DND-41 (cell line): ENCODE measurements around the gene SCGB3A2.

ENCODE experiments used
- ATAC-seq: fragments of 200-7000 bp; cut with Tn5 transposase; 3 replicates; pipeline ENCODE4 v1.9.1; 2021; ENCODE audit warnings: low read depth; ENCODE audit not compliant: insufficient read depth
- DNase-seq: peaks from one replicate; pipeline ENCODE4 v3.0.0-alpha.2; 2020
- H2AFZ ChIP-seq: 2 replicates; pipeline ENCODE4 v1.6.0; 2012; ENCODE audit warnings: low read depth, low read length
- H3K27ac ChIP-seq: 2 replicates; pipeline ENCODE4 v1.5.1; 2012; ENCODE audit warnings: low read length, inconsistent platforms
- H3K27me3 ChIP-seq: fragments of 200-600 bp; sonication (generic); 2 replicates; pipeline ENCODE4 v1.6.0; 2012; ENCODE audit warnings: low read length, mild to moderate bottlenecking, inconsistent platforms; ENCODE audit not compliant: insufficient read depth, poor library complexity
- H3K36me3 ChIP-seq: 2 replicates; pipeline ENCODE4 v1.5.1; 2012; ENCODE audit warnings: low read length, inconsistent platforms; ENCODE audit not compliant: insufficient read depth
- H3K4me1 ChIP-seq: 2 replicates; pipeline ENCODE4 v1.5.1; 2012; ENCODE audit warnings: mild to moderate bottlenecking, low read length; ENCODE audit not compliant: insufficient read depth
- H3K4me2 ChIP-seq: 2 replicates; pipeline ENCODE4 v1.6.0; 2012; ENCODE audit warnings: mild to moderate bottlenecking, moderate library complexity, low read length, inconsistent platforms; ENCODE audit not compliant: insufficient read depth
- H3K4me3 ChIP-seq, 2 experiments: fragments of 200-600 bp in 1 of 2; shearing (Covaris generic) in 1 of 2; 2 replicates each; pipeline ENCODE4 v1.5.1; 2012 to 2016; ENCODE audit warnings: inconsistent platforms in 2 of 2, low read length in 2 of 2, mild to moderate bottlenecking in 2 of 2, low read depth in 1 of 2, moderate library complexity in 1 of 2
- H3K79me2 ChIP-seq: 2 replicates; pipeline ENCODE4 v1.6.0; 2012; ENCODE audit warnings: low read length, inconsistent platforms; ENCODE audit not compliant: insufficient read depth
- H3K9ac ChIP-seq: 2 replicates; pipeline ENCODE4 v1.6.0; 2012; ENCODE audit warnings: low read depth, mild to moderate bottlenecking, inconsistent platforms, low read length, moderate library complexity
- H3K9me3 ChIP-seq: 2 replicates; pipeline ENCODE4 v1.5.1; 2012; ENCODE audit warnings: low read length, moderate library complexity, mild to moderate bottlenecking, inconsistent platforms; ENCODE audit not compliant: insufficient read depth, severe bottlenecking
- H4K20me1 ChIP-seq: 2 replicates; pipeline ENCODE4 v1.6.0; 2012; ENCODE audit warnings: low read length; ENCODE audit not compliant: insufficient read depth
- EZH2 ChIP-seq: IDR thresholded peaks from 3 replicates; pipeline ENCODE4 v1.6.1; 2012; ENCODE audit warnings: borderline replicate concordance, low read depth, mild to moderate bottlenecking, moderate library complexity, low read length, inconsistent platforms; ENCODE audit not compliant: severe bottlenecking
- TF ChIP-seq, protein P1 (sequence below): IDR thresholded peaks from 2 replicates; pipeline ENCODE4 v1.5.1; 2012; ENCODE audit warnings: borderline replicate concordance, low read length, moderate library complexity, mild to moderate bottlenecking; ENCODE audit not compliant: poor library complexity, severe bottlenecking; ENCODE audit errors: extremely low read depth

SCGB3A2 gene

GRCh38 chr5:147930769-147931168, 52.3 kb downstream of the SCGB3A2 start:
- Histone ChIP-seq H3K27ac (no peak overlapping the region), H3K36me3 (no peaks in the 10 kb centered on the region), H3K4me2 (no peak overlapping the region), H2AFZ (no peak overlapping the region), H3K79me2 (no peaks in the 10 kb centered on the region), H3K9me3 (no peaks in the 10 kb centered on the region), H3K4me3 (no peak overlapping the region), H3K27me3 (peaks cover 2% of the 10 kb centered on the region), H3K4me1 (no peaks in the 10 kb centered on the region), H3K9ac (no peak overlapping the region), H4K20me1 (no peaks in the 10 kb centered on the region)
- ATAC-seq (no peak), DNase-seq (no peak)
- TF ChIP-seq EZH2: no peak
- TF ChIP-seq, protein P1, sequence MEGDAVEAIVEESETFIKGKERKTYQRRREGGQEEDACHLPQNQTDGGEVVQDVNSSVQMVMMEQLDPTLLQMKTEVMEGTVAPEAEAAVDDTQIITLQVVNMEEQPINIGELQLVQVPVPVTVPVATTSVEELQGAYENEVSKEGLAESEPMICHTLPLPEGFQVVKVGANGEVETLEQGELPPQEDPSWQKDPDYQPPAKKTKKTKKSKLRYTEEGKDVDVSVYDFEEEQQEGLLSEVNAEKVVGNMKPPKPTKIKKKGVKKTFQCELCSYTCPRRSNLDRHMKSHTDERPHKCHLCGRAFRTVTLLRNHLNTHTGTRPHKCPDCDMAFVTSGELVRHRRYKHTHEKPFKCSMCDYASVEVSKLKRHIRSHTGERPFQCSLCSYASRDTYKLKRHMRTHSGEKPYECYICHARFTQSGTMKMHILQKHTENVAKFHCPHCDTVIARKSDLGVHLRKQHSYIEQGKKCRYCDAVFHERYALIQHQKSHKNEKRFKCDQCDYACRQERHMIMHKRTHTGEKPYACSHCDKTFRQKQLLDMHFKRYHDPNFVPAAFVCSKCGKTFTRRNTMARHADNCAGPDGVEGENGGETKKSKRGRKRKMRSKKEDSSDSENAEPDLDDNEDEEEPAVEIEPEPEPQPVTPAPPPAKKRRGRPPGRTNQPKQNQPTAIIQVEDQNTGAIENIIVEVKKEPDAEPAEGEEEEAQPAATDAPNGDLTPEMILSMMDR: no peak
